ENCODE data around the gene CBX3. TPM values are rescaled to one million over a fixed set of nuclear protein-coding genes. Genes with fewer than 3 reads are reported as not detected.

The CBX3 gene
- total and polyA plus RNA-seq, 10 of the 15 experiments (the other 5 are each of a cell fraction or from before 2014, with no cell fraction given): 153 to 307 (median 225) TPM

DNA sequence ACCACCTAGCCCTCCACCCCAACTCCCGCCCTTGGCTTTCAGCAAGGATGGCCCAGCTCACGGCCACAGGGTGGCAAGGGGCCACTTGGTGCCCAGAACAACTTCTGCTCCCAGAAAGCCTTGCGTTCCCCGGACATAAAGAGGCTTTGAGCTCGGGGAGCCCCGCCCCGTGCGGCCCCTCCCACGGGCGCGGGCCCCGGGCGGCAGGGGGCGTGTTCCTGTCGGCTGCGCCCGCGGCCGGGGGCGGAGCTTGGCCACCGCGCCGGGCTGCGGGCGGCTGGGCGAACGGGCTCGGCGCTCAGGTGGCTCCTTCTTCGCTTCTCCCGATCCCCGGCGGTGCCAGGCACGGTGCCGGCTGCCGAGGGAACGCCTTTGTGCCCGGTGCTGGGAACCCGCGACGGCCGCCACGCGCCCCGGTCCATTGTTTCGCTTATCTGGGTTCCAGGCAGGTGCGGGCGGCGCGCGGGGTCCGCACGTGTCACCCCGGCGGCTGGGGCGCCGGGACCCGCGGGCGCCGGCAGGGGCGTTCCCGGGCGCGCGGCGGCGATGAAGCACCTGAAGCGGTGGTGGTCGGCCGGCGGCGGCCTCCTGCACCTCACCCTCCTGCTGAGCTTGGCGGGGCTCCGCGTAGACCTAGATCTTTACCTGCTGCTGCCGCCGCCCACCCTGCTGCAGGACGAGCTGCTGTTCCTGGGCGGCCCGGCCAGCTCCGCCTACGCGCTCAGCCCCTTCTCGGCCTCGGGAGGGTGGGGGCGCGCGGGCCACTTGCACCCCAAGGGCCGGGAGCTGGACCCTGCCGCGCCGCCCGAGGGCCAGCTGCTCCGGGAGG, 49.4 kb upstream of the CBX3 start, which contains the start of gene NFE2L3 (continued):
- TF ChIP-seq, protein P1, sequence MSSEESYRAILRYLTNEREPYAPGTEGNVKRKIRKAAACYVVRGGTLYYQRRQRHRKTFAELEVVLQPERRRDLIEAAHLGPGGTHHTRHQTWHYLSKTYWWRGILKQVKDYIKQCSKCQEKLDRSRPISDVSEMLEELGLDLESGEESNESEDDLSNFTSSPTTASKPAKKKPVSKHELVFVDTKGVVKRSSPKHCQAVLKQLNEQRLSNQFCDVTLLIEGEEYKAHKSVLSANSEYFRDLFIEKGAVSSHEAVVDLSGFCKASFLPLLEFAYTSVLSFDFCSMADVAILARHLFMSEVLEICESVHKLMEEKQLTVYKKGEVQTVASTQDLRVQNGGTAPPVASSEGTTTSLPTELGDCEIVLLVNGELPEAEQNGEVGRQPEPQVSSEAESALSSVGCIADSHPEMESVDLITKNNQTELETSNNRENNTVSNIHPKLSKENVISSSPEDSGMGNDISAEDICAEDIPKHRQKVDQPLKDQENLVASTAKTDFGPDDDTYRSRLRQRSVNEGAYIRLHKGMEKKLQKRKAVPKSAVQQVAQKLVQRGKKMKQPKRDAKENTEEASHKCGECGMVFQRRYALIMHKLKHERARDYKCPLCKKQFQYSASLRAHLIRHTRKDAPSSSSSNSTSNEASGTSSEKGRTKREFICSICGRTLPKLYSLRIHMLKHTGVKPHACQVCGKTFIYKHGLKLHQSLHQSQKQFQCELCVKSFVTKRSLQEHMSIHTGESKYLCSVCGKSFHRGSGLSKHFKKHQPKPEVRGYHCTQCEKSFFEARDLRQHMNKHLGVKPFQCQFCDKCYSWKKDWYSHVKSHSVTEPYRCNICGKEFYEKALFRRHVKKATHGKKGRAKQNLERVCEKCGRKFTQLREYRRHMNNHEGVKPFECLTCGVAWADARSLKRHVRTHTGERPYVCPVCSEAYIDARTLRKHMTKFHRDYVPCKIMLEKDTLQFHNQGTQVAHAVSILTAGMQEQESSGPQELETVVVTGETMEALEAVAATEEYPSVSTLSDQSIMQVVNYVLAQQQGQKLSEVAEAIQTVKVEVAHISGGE (CRISPR knock-in tag; IDR thresholded peaks at IDR 0.05): no peak
- TF ChIP-seq, protein P2, sequence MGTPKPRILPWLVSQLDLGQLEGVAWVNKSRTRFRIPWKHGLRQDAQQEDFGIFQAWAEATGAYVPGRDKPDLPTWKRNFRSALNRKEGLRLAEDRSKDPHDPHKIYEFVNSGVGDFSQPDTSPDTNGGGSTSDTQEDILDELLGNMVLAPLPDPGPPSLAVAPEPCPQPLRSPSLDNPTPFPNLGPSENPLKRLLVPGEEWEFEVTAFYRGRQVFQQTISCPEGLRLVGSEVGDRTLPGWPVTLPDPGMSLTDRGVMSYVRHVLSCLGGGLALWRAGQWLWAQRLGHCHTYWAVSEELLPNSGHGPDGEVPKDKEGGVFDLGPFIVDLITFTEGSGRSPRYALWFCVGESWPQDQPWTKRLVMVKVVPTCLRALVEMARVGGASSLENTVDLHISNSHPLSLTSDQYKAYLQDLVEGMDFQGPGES (IDR thresholded peaks at IDR 0.05): no peak
- TF ChIP-seq, protein P3, sequence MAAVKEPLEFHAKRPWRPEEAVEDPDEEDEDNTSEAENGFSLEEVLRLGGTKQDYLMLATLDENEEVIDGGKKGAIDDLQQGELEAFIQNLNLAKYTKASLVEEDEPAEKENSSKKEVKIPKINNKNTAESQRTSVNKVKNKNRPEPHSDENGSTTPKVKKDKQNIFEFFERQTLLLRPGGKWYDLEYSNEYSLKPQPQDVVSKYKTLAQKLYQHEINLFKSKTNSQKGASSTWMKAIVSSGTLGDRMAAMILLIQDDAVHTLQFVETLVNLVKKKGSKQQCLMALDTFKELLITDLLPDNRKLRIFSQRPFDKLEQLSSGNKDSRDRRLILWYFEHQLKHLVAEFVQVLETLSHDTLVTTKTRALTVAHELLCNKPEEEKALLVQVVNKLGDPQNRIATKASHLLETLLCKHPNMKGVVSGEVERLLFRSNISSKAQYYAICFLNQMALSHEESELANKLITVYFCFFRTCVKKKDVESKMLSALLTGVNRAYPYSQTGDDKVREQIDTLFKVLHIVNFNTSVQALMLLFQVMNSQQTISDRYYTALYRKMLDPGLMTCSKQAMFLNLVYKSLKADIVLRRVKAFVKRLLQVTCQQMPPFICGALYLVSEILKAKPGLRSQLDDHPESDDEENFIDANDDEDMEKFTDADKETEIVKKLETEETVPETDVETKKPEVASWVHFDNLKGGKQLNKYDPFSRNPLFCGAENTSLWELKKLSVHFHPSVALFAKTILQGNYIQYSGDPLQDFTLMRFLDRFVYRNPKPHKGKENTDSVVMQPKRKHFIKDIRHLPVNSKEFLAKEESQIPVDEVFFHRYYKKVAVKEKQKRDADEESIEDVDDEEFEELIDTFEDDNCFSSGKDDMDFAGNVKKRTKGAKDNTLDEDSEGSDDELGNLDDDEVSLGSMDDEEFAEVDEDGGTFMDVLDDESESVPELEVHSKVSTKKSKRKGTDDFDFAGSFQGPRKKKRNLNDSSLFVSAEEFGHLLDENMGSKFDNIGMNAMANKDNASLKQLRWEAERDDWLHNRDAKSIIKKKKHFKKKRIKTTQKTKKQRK (IDR thresholded peaks at IDR 0.05; ENCODE audit: low read depth, low read length): no peak
- TF ChIP-seq GATAD2B (conservative IDR thresholded peaks at IDR 0.05; ENCODE audit: low read depth) (peak; percentile 42; the same call in 1 of the 2 replicates), RFX5 (IDR thresholded peaks at IDR 0.05; ENCODE audit: low read depth, low read length) (no peak), NRF1 (conservative IDR thresholded peaks at IDR 0.05; ENCODE audit: low read depth, low read length) (no peak), JUND (IDR thresholded peaks at IDR 0.05; ENCODE audit: low read depth, low read length) (no peak), SUZ12 (IDR thresholded peaks at IDR 0.05; ENCODE audit: unreplicated experiment) (no peak), IKZF1 (conservative IDR thresholded peaks at IDR 0.05) (no peak; the same call in 1 of the 2 replicates), FOS (IDR thresholded peaks at IDR 0.05; ENCODE audit: borderline replicate concordance, extremely low read depth, insufficient read length) (no peak)
- TF ChIP-seq, protein P4, sequence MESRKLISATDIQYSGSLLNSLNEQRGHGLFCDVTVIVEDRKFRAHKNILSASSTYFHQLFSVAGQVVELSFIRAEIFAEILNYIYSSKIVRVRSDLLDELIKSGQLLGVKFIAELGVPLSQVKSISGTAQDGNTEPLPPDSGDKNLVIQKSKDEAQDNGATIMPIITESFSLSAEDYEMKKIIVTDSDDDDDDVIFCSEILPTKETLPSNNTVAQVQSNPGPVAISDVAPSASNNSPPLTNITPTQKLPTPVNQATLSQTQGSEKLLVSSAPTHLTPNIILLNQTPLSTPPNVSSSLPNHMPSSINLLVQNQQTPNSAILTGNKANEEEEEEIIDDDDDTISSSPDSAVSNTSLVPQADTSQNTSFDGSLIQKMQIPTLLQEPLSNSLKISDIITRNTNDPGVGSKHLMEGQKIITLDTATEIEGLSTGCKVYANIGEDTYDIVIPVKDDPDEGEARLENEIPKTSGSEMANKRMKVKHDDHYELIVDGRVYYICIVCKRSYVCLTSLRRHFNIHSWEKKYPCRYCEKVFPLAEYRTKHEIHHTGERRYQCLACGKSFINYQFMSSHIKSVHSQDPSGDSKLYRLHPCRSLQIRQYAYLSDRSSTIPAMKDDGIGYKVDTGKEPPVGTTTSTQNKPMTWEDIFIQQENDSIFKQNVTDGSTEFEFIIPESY (IDR thresholded peaks at IDR 0.05): no peak
- TF ChIP-seq, protein P5, sequence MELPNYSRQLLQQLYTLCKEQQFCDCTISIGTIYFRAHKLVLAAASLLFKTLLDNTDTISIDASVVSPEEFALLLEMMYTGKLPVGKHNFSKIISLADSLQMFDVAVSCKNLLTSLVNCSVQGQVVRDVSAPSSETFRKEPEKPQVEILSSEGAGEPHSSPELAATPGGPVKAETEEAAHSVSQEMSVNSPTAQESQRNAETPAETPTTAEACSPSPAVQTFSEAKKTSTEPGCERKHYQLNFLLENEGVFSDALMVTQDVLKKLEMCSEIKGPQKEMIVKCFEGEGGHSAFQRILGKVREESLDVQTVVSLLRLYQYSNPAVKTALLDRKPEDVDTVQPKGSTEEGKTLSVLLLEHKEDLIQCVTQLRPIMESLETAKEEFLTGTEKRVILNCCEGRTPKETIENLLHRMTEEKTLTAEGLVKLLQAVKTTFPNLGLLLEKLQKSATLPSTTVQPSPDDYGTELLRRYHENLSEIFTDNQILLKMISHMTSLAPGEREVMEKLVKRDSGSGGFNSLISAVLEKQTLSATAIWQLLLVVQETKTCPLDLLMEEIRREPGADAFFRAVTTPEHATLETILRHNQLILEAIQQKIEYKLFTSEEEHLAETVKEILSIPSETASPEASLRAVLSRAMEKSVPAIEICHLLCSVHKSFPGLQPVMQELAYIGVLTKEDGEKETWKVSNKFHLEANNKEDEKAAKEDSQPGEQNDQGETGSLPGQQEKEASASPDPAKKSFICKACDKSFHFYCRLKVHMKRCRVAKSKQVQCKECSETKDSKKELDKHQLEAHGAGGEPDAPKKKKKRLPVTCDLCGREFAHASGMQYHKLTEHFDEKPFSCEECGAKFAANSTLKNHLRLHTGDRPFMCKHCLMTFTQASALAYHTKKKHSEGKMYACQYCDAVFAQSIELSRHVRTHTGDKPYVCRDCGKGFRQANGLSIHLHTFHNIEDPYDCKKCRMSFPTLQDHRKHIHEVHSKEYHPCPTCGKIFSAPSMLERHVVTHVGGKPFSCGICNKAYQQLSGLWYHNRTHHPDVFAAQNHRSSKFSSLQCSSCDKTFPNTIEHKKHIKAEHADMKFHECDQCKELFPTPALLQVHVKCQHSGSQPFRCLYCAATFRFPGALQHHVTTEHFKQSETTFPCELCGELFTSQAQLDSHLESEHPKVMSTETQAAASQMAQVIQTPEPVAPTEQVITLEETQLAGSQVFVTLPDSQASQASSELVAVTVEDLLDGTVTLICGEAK (IDR thresholded peaks at IDR 0.05; ENCODE audit: borderline replicate concordance): no peak

All from GM12878 (cell line).